ENCODE results near the gene DMD.
A peak's percentile ranks its signal among the peaks of the same experiment; 100 is the strongest.

The DMD gene

DNA sequence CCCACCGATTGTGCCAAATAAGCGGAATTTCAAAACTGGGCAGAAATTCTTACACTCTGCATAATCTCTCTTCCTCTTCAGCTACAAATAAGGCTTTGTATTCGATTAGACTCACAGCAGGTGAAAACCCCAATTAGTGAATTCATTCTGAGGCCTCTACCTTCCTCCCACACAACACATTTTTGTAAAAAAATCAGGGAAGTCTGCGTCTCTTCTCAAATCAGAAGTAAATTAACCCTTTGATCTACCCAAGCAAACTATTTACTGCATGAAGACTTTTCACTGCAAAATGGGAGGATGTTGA lies 1938.9 kb downstream of the DMD start:
- DNase-seq (ENCODE audit: extremely low spot score), result peak; percentile 6
- TF ChIP-seq, protein P1, sequence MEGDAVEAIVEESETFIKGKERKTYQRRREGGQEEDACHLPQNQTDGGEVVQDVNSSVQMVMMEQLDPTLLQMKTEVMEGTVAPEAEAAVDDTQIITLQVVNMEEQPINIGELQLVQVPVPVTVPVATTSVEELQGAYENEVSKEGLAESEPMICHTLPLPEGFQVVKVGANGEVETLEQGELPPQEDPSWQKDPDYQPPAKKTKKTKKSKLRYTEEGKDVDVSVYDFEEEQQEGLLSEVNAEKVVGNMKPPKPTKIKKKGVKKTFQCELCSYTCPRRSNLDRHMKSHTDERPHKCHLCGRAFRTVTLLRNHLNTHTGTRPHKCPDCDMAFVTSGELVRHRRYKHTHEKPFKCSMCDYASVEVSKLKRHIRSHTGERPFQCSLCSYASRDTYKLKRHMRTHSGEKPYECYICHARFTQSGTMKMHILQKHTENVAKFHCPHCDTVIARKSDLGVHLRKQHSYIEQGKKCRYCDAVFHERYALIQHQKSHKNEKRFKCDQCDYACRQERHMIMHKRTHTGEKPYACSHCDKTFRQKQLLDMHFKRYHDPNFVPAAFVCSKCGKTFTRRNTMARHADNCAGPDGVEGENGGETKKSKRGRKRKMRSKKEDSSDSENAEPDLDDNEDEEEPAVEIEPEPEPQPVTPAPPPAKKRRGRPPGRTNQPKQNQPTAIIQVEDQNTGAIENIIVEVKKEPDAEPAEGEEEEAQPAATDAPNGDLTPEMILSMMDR (IDR thresholded peaks at IDR 0.05; ENCODE audit: control extremely low read depth, extremely low read depth, low read depth, missing control alignments), result no peak
- ChIA-PET CTCF (interaction anchor here (1.1 to 2.3 kb wide), 4 partner anchors 10 to 236 kb away, joined by 3 to 6 read pairs (median 4); no protein-coding TSS in a partner anchor), POLR2A (interaction anchor here (0.5 kb wide), 1 partner anchor 614 kb away, joined by 3 read pairs; no protein-coding TSS in a partner anchor)

DNA sequence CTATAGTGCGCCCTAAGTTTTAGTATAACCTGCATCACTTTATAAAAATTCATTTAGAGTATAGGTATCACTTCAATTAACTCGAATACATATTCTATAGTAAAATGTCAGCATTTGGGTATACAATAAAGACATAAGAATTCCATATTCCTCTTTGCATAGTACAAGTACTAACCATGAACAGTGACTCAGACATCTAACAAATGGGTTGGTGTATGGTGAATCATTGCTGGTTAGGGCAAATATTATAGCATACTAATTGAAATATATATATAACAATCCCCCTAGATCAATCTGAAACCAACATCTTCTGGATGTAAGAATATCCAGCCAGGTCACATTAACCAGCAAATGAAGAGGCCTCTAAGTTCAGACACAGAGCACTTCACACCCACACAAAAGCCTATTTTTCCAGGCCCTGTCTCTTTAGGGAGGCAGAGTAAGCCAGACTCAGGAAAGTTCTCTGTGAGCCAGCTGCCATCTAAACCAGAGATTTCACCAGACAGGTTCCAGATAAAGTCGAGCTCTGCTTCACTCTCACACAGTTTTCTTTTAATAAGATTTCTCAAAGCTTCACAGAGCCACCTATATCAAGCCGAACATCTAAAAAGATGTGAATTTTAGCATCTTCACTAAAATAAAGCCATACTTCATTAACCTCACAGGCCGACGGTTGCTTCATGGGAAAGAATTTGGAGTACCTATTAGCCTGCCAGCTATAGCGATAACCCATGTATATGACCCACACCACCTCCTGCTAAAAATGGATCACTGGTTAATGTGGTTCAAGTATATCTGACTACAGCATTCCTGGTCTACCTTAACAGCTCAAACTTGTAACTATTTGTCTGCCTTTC lies 1939.5 kb downstream of the DMD start:
- no peak for DNase-seq (ENCODE audit: extremely low spot score)
- ChIA-PET POLR2A (no interaction called here), CTCF (interaction anchor here (1.1 to 2.3 kb wide), 4 partner anchors 10 to 235 kb away, joined by 3 to 6 read pairs (median 4); no protein-coding TSS in a partner anchor)
- TF ChIP-seq, protein P1 (IDR thresholded peaks at IDR 0.05; ENCODE audit: control extremely low read depth, extremely low read depth, low read depth, missing control alignments), result no peak

DNA sequence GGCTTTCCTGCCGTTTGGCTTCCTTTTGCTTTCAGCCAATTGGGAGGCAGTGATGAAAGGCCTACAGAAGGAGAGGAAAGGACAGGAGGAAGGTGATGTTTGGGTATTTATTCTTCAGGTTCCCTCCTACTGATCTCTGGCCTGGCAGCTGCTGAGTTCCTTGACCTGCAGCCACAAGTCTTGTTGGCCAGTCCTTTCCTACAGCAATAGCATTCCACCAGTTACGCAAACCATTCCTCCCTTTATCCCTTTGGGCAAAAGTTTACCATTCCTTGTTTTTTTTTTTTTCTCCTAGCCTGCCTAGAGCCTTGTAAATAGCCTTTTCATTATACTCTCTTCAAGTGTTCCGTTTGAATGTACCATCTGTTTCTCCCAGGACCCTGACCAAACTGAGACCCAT lies 1941.4 kb downstream of the DMD start:
- POLR2A ChIA-PET, result no interaction called here
- CTCF ChIA-PET, result interaction anchor here (1.2 kb wide), 1 partner anchor 233 kb away, joined by 3 read pairs; no protein-coding TSS in a partner anchor
- DNase-seq (ENCODE audit: extremely low spot score), result no peak
- TF ChIP-seq, protein P1 (IDR thresholded peaks at IDR 0.05; ENCODE audit: control extremely low read depth, extremely low read depth, low read depth, missing control alignments), result no peak

DNA sequence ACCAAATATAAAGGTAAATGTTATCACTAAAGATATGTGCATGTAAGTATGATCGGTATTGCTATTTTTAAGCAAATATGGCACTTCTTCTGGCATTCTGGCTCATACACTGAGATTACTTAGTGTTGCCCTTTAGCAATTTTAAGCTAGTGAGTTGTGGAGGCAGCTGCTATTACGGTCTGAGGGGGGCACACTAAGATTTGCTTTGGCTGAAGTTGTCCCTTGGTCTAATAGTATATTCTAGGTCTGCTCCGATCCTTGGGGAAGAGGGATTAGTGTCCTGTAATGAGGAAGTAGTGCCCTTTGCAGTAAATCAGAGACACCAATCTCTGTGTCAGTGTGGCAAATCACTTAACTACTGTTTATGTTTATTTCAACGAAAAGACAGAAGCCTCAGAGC lies 1943.0 kb downstream of the DMD start:
- TF ChIP-seq, protein P1 (IDR thresholded peaks at IDR 0.05; ENCODE audit: control extremely low read depth, extremely low read depth, low read depth, missing control alignments), result no peak
- CTCF ChIA-PET, result no interaction called here

DNA sequence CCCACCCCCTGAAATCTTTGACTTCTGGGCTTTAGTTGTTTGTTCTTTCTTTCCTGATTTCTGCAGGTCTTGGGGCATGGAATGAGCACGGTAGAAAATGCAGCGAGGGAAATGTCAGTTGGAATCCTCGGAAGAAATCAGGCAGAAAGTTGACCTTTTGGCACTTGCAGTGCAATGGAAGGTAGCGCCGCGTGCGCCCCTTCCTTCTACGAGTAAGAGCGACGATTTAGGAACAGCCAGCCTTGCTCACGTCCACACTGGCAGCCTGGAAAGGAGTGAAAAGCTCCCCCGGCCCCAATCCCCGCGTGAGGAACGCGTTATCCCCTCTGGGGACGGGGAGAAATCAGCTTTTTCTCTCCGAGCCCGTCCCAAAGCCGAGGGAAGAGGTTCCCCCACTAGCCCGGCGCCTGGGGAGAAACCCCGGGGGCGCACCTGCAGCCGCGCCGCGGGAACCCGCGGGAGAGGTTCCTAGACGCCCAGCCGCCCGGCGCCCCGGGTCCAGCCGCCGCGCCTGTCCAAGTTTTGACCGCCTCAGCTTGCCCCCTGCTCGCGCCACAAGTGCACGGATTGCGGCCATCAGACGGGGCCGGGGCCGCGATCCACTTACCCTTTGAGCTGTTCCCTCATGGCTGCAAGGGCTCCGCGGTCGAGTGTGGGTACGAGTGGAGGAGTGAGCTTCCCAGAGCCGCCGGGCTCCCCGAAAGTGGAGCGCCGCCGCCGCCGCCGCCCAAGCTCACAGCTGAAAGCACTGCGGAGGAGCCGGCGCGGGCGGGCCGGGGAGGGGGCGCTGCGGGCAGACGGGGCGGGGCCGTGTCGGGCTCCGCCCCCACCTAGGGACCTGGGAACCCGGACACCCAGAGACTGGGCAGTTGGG lies 1944.9 kb downstream of the DMD start:
- peak; percentile 73 for DNase-seq (ENCODE audit: extremely low spot score)
- POLR2A ChIA-PET, result no interaction called here
- CTCF ChIA-PET, result interaction anchor here (1.8 kb wide), 1 partner anchor 55 kb away, joined by 5 read pairs; no protein-coding TSS in a partner anchor
- TF ChIP-seq, protein P1 (IDR thresholded peaks at IDR 0.05; ENCODE audit: control extremely low read depth, extremely low read depth, low read depth, missing control alignments), result no peak

More for the DNA sequence above, 1943.0 kb downstream of the DMD start:
- POLR2A ChIA-PET, result no interaction called here
- DNase-seq (ENCODE audit: extremely low spot score), result no peak

DNA sequence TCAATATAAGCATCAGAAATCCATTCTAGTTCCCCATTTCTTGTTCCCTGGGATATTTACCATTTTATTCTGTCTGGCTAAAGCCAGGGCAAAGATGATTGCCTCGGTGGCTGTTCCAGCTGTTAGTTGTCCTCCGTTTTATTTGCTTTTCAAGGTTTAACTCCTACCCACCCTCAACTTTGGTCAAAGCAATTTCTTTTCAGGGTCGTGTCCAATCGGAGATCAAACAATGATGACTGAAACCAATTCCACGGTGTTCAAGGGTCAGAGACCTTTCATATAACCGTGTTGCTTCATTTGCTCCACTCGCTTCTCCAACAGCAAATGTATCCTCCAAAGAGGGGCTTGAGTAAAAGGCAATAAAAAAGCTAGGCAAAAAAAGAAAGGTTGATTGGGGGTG lies 1946.0 kb downstream of the DMD start:
- ChIA-PET CTCF (interaction anchor here (1.8 kb wide), 1 partner anchor 54 kb away, joined by 5 read pairs; no protein-coding TSS in a partner anchor), POLR2A (no interaction called here)
- no peak for DNase-seq (ENCODE audit: extremely low spot score)
- TF ChIP-seq, protein P1 (IDR thresholded peaks at IDR 0.05; ENCODE audit: control extremely low read depth, extremely low read depth, low read depth, missing control alignments), result no peak

All from GM10248 (cell line).